Inferior parietal cortex (tissue), 1 donor: Measurements from ENCODE around the gene AOPEP.

Experiments used
- DNase-seq: peaks from one replicate; pipeline ENCODE4 v3.0.0-alpha.2; 2016; ENCODE audit errors: extremely low spot score

The AOPEP gene

GRCh38 chr9:95116002-95116807 is 389.7 kb downstream of the AOPEP start:
- DNase-seq = no peak

GRCh38 chr9:95116808-95117204 is 390.3 kb downstream of the AOPEP start:
- no peak for DNase-seq

GRCh38 chr9:95118596-95118995 is 392.1 kb downstream of the AOPEP start:
- no peak for DNase-seq

- DNase-seq = no peak
These were observed 394.4 kb downstream of the AOPEP start for GRCh38 chr9:95120781-95121370.

DNA sequence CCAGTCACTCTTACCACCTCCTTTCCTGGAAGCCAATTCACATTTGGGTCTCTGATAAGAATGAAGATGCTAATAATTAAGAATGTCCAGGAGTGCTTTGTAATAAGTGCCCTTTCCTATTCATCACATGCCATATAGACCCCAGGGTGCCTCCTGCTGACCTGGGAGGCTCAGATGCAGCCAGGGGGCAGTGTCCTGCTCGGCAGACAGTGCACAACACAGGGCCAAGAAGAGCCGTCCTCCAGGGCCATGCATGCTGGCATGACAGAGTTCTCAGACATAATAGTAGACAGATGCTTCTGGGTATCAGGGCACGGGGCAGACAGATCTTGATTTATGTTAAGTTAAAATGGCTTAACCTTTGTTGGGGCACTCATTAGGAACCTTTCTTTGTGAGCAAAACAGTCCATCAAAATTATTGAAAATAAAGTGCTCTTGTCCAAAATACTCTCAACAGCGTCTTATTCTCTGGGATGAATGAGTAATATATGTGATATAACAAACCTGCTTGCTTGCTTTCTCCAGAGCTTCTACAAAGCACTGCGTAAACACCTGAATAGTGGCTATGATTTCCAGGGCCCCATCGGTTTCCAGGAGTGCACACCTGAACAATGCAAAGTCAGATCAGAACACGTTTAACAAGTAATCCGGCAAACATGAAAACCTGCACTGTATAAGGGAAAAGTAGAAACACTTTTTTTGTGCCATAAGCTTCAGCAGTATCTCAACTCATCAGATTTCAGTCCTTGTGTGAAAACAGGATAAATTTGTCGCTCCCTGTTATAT is 398.3 kb downstream of the AOPEP start:
- DNase-seq = no peak

- DNase-seq = no peak
These were observed 399.2 kb downstream of the AOPEP start for GRCh38 chr9:95125652-95126051.

- no peak for DNase-seq
These were observed 400.2 kb downstream of the AOPEP start for GRCh38 chr9:95126739-95127138.

DNA sequence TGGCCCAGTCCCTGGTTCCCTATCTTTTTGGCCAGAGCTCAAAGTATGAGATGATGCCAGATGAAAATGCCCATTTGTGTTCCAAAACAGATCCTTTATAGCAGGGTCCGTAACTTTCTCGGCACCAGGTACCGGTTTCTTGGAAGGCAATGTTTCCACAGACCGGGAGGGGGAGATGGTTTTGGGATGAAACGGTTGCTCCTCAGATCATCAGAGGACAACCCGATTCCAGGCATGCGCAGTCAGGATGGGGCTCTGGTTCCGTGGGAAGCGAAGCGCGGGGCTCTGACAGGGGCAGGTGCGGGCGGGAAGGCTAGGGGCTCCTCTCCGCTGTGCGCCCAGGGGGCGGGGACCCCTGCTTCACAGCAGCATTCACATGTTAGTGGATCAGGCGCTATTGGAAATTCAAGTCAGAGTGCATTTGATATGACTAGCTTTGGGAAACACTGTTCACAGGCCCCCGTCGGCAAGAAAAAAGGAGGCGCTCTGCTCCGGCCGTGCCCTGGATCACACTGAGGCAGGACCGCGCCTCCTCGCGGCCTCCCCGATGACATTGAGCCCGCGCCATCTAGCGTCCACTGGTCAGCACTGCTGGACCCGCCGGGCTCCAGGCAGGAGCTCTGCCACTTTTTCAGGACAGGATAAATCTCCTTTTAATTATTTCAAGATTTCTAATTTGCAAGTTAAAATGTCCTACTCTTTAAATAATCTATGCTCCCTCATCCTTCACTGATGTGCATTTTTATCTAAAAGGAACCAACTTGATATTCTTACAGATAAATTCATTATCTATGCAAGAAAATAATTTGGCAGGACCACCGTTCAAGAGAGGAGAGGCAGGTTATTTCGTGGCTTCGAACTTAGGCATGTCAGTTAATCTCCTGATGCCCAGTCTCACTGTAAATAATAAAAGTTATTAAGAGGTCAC is 401.0 kb downstream of the AOPEP start:
- DNase-seq = peak; percentile 88

DNA sequence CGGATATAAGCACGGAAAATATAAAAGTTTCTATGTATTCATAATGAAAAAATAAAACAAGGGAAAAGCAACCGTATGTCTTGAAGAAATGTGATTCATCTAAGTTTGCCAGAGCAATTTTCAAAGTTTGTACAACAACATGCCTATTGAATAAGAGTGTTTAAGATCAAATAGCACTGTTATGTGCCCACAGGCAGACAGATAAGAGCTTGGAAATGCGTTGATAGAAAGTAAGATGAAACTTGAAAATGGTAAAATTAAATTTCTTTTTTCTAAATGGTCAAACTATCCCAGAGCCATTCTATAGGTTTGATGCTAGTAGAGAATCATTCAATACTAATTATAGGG is 401.7 kb downstream of the AOPEP start:
- DNase-seq = no peak

DNA sequence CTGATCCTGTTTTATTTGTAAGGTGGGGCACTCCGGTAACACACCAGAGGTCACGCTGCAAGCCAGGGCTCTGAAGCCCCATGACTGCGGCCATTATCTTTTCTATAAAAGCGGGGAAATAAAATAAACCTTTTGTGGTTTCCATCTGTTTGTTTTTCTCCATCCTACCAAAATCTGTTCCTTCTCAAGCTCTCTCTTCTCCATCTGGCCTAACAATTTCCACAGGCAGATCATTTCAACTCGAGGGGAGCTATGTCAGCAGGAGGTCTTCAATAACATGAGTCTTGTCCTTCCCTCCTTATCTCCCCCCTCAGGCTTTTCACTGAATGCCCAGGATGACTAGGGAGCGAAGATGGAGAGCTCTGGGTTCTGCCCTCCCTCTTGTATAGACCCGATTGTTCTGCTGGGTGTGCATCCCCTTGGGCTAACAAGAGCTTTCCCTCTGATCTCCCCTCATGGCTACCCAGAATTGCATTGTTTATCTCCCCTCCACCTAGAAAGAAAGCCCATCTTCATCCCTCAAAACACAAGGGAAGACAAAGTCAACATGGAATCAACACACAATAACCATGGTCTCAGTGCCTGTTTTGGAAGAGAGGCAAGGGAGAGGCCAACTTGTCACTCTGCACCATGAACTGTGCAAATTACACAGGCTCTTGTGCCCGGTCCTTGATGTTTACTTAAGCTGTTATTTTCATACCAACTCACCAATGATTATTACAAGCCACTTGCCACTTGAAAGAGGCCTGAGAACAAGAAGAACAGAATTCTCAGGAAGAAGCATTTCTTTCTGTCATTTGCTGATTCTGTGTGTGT is 403.2 kb downstream of the AOPEP start:
- no peak for DNase-seq

GRCh38 chr9:95130484-95130883 is 404.0 kb downstream of the AOPEP start:
- no peak for DNase-seq

DNA sequence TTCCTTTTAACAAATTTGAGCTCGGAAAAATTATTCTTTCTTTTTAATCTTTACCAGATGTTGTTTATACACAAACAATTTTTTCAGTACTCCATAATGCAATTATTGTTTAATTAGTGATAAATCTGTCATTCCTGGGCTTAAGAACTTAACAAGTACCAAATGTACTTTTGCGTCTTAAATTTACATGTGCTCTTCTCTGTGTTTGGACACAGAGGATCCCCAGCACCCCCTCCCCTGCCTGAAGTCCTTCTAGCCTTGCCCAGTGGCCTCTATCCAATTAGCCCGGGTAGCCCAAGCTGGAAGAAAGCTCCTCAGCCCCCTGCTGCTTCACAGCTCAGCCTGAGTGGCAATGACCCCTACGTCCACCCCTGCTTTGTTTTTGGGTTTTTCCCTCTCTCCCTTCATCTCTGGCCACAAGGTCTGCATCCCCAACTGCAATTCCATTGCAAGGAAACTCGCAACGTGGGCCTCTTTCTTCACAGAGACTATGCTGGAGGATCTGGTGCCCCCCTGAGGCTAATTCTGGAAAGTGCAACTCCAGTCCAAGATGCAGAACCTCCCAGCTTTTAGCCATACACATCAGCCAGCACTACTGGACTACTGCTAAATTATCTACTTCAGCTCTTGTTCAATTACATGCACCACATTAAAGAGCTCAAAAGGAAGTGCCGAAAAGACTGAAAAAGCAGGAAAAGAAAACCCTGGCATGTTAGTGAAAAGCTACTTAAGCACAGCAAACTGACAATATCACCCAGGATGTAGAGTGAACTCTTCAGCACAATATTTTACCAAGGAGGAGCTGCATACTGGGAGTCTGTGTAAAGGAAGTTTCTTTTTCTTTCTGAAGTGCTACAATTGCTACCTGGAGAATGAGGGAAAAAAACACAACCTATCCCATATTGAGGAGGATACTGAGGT is 404.8 kb downstream of the AOPEP start:
- peak; percentile 92 for DNase-seq

DNA sequence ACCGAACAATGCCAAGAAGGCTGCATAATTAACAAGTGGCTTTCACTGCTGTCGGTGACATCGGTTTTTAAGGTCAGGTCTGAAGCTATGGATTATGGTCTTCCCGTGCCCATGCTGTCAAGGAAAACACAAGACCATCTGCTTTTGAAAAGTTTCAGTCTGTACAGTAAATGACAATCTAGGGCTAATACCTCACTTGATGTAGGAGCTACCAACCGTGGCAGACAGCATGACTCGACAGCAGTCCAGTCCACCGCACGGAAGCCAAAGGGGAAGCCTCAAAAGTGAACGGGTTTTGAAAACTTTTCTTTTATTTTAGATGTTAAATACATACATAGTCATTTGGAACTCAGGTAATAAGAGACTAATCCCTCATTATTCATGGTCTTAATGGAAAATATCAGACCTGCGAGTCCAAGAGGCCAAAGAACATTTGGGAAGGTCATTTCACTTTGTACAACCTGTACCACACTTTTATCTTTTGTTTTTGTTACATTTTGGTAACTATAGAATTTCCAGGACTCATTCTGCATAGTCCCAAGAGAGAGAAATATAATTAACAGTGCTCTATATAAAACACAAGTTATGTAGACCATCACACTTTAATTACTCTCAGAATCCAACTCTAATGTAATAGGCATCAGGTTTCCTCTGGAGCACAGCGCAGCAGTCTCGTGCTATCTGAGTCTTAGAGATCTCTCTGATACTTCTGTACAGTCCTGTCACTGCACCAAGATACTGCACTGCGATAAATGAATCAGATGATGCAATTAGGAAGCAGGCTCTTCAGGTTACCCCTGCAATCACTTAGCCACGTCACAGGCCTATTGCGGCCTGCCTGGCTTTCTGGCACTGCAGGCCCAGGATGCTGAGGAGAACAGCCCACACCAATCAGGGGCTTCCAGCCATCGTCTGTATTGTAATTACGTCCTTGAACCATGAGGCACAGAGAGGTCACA is 406.1 kb downstream of the AOPEP start:
- DNase-seq = no peak

- DNase-seq = no peak
These were observed 406.8 kb downstream of the AOPEP start for GRCh38 chr9:95133325-95133705.

DNA sequence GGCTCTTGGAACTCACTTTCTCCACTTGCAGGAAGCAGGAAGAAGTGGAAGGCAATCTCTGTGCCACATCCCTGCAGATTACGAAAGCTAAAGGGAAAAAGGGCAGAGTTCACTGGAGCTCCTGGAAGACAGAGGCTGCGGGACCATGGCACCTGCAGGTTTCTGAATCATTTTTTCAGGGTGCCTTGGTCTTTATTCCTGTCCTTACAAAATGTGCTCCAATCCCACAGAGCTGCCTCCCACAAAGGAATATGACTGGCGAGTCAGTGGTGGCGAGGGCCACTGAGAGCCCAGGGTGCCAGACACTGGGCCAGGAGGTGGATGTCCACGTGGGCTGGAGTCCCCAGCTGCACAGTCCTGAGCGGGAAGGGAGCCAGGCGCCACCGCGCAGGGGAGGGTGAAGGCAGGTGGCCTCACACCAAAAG is 408.0 kb downstream of the AOPEP start:
- no peak for DNase-seq

GRCh38 chr9:95135756-95136155 is 409.3 kb downstream of the AOPEP start:
- no peak for DNase-seq
